ENCODE data around the gene CCDC126.

GRCh38 chr7:23547662-23548061 is 49.5 kb upstream of the CCDC126 start:
- TF ChIP-seq CTCF (IDR thresholded peaks at IDR 0.05; ENCODE audit: borderline replicate concordance, extremely low read depth, low read length, poor library complexity, severe bottlenecking) = no peak
- TF ChIP-seq EZH2 (IDR thresholded peaks at IDR 0.05; ENCODE audit: borderline replicate concordance, low read depth, low read length, severe bottlenecking) = no peak
